MM.1S (cell line): ENCODE results near the gene ARHGAP40.

Source experiments
- DNase-seq: peaks from one replicate; pipeline ENCODE4 v3.0.0-alpha.2; 2015
- H2AFZ ChIP-seq: fragments of 300-600 bp; sonication (generic); 2 replicates; pipeline ENCODE4 v1.6.0; 2016; ENCODE audit warnings: antibody characterized with exemption, low read length
- H3F3A ChIP-seq: fragments of 300-600 bp; sonication (generic); 2 replicates; pipeline ENCODE4 v1.6.1; 2016; ENCODE audit warnings: mild to moderate bottlenecking, antibody characterized with exemption, low read length, moderate library complexity, mixed read lengths; ENCODE audit not compliant: insufficient read depth
- H3K27ac ChIP-seq: fragments of 300-600 bp; sonication (generic); 2 replicates; pipeline ENCODE4 v1.5.1; 2016; ENCODE audit warnings: mild to moderate bottlenecking, low read length
- H3K27me3 ChIP-seq: fragments of 300-600 bp; sonication (generic); replicated peaks from 2 replicates; pipeline ENCODE4 v1.6.0; 2016; ENCODE audit warnings: low read length; ENCODE audit not compliant: insufficient read depth
- H3K36me3 ChIP-seq: fragments of 300-600 bp; sonication (generic); replicated peaks from 2 replicates; pipeline ENCODE4 v1.6.1; 2016; ENCODE audit warnings: mild to moderate bottlenecking, low read length, mixed read lengths; ENCODE audit not compliant: insufficient read depth
- H3K4me1 ChIP-seq: fragments of 300-600 bp; sonication (generic); 2 replicates; pipeline ENCODE4 v1.6.1; 2016; ENCODE audit warnings: low read length, mixed read lengths
- H3K4me2 ChIP-seq: fragments of 300-600 bp; sonication (generic); 2 replicates; pipeline ENCODE4 v1.6.0; 2016; ENCODE audit warnings: low read depth, low read length
- H3K4me3 ChIP-seq: fragments of 300-600 bp; sonication (generic); 2 replicates; pipeline ENCODE4 v1.5.1; 2016; ENCODE audit warnings: low read length, mixed read lengths
- H3K79me2 ChIP-seq: fragments of 300-600 bp; sonication (generic); 2 replicates; pipeline ENCODE4 v1.6.1; 2016; ENCODE audit warnings: mixed run types, low read length, mixed read lengths
- H3K9ac ChIP-seq: fragments of 300-600 bp; sonication (generic); 2 replicates; pipeline ENCODE4 v1.6.1; 2016; ENCODE audit warnings: low read length, mixed read lengths
- H3K9me2 ChIP-seq: fragments of 300-600 bp; sonication (generic); replicated peaks from 2 replicates; pipeline ENCODE4 v1.6.1; 2016; ENCODE audit warnings: mild to moderate bottlenecking, low read length, mixed read lengths; ENCODE audit not compliant: insufficient read depth
- H3K9me3 ChIP-seq: fragments of 300-600 bp; sonication (generic); replicated peaks from 2 replicates; pipeline ENCODE4 v1.6.1; 2016; ENCODE audit warnings: mild to moderate bottlenecking, low read length, mixed read lengths; ENCODE audit not compliant: insufficient read depth
- H4K20me1 ChIP-seq: fragments of 300-600 bp; sonication (generic); 2 replicates; pipeline ENCODE4 v1.6.1; 2016; ENCODE audit warnings: mild to moderate bottlenecking, low read length, moderate library complexity, mixed read lengths; ENCODE audit not compliant: insufficient read depth
- CTCF ChIP-seq: fragments of 300-600 bp; sonication (generic); IDR thresholded peaks from 2 replicates; pipeline ENCODE4 v1.5.1; 2016; ENCODE audit warnings: antibody characterized with exemption, low read length, mixed read lengths
- EZH2 ChIP-seq: fragments of 300-600 bp; sonication (generic); optimal IDR thresholded peaks from 2 replicates; pipeline ENCODE3; 2017; ENCODE audit warnings: low read depth, mild to moderate bottlenecking, antibody characterized with exemption, low read length, mixed read lengths
- EZH2phosphoT487 ChIP-seq: fragments of 300-600 bp; sonication (generic); IDR thresholded peaks from 2 replicates; pipeline ENCODE4 v1.6.1; 2018; ENCODE audit warnings: antibody characterized with exemption, low read length

ARHGAP40 gene

GRCh38 chr20:38573413-38573812, 28.2 kb upstream of the ARHGAP40 start:
- Histone ChIP-seq H3K4me1 (no peaks in the 10 kb centered on the region), H3K9me3 (no peaks in the 10 kb centered on the region), H3K27ac (no peak overlapping the region), H3K79me2 (no peaks in the 10 kb centered on the region), H2AFZ (no peak overlapping the region), H3F3A (no peaks in the 10 kb centered on the region), H3K36me3 (0 out of 2 replicates have a peak, but pooled peaks cover 8% of the 10 kb centered on the region), H3K9ac (no peak overlapping the region), H3K4me3 (no peak overlapping the region), H3K9me2 (no peaks in the 10 kb centered on the region), H4K20me1 (no peaks in the 10 kb centered on the region), H3K27me3 (no peaks in the 10 kb centered on the region), H3K4me2 (no peak overlapping the region)
- no peak for DNase-seq
- no peak for TF ChIP-seq EZH2phosphoT487
- no peak for TF ChIP-seq CTCF
- no peak for TF ChIP-seq EZH2

GRCh38 chr20:38579219-38579910, 22.2 kb upstream of the ARHGAP40 start:
- Histone ChIP-seq H3K4me1 (no peaks in the 10 kb centered on the region), H2AFZ (no peak overlapping the region), H3K36me3 (0 out of 2 replicates have a peak, but pooled peaks cover 6% of the 10 kb centered on the region), H4K20me1 (no peaks in the 10 kb centered on the region), H3K27ac (no peak overlapping the region), H3K4me2 (no peak overlapping the region), H3K79me2 (no peaks in the 10 kb centered on the region), H3K4me3 (no peak overlapping the region), H3K27me3 (no peaks in the 10 kb centered on the region), H3K9me3 (no peaks in the 10 kb centered on the region), H3K9me2 (no peaks in the 10 kb centered on the region), H3F3A (no peaks in the 10 kb centered on the region), H3K9ac (no peak overlapping the region)
- TF ChIP-seq EZH2phosphoT487 (no peak), EZH2 (no peak), CTCF (no peak)
- no peak for DNase-seq

- no peak overlapping the region for H3K4me2 ChIP-seq
- no peak overlapping the region for H3K27ac ChIP-seq
- H3K9me3 ChIP-seq = no peaks in the 10 kb centered on the region
- H3K9ac ChIP-seq = no peak overlapping the region
- no peaks in the 10 kb centered on the region for H3K27me3 ChIP-seq
- H3K9me2 ChIP-seq = no peaks in the 10 kb centered on the region
- H3K4me1 ChIP-seq = no peaks in the 10 kb centered on the region
- 0 out of 2 replicates have a peak, but pooled peaks cover under 1% of the 10 kb centered on the region for H3K36me3 ChIP-seq
- H3K79me2 ChIP-seq = no peaks in the 10 kb centered on the region
- H2AFZ ChIP-seq = no peak overlapping the region
- TF ChIP-seq EZH2 (no peak), EZH2phosphoT487 (no peak), CTCF (no peak)
- H3F3A ChIP-seq = no peaks in the 10 kb centered on the region
- no peak for DNase-seq
- H3K4me3 ChIP-seq = no peak overlapping the region
- H4K20me1 ChIP-seq = no peaks in the 10 kb centered on the region
Measured at GRCh38 chr20:38579921-38580320, 21.7 kb upstream of the ARHGAP40 start.
